Uterus (tissue), 2 donors: Measurements from ENCODE around the gene NPTXR.

ENCODE experiments used
- CTCF ChIP-seq, 4 experiments: fragments of 200-600 bp in 2 of 4; fragments of 450-650 bp in 2 of 4; sonication (generic) in 2 of 4; IDR thresholded peaks; one replicate each; pipeline ENCODE4 v1.5.1; 2016 to 2019; ENCODE audit warnings: antibody characterized with exemption in 4 of 4, mild to moderate bottlenecking in 2 of 4, moderate library complexity in 1 of 4
- POLR2A ChIP-seq, 2 donors: fragments of 450-650 bp; IDR thresholded peaks; one replicate each; pipeline ENCODE4 v1.6.1; 2016; ENCODE audit warnings: antibody characterized with exemption in 2 of 2, mild to moderate bottlenecking in 1 of 2, moderate library complexity in 1 of 2

- TF ChIP-seq CTCF (IDR thresholded peaks at IDR 0.05) (no peak), POLR2A (IDR thresholded peaks at IDR 0.05) (no peak)
Measured at GRCh38 chr22:38781033-38781432, 62.8 kb downstream of the NPTXR start.
